NCI-H1048 (cell line): ENCODE data around the gene SLC7A7.
"Not testable (repeated sequence)": the region's sequence is repeated elsewhere in the genome, so short reads cannot be mapped to it uniquely, and the experiment has no call there.

Source experiments
- DNase-seq: peaks from one replicate; lab custom pipeline; 2025; lab: John Stamatoyannopoulos, UW

The SLC7A7 gene

GRCh38 chr14:22748206-22748605, 67.0 kb downstream of the SLC7A7 start:
- no peak for DNase-seq

DNA sequence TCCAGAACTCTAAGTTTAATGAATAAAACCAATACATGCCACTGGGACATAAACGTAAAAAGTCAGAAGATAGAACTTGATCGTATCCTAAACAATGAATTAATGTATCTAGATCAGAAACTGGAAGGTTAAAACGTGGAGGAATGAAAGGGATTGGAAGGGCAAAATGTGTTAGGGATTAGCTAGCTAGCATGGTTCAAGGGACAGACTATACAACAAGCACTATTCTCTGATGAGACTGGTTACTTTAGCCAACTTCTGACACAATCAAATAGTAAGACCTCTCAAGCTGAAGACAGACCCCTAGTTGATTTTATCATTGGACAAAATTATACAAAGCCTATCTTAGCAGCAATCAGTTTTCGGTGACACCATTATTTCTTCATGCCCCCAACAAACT, 67.5 kb downstream of the SLC7A7 start:
- no peak for DNase-seq

- DNase-seq, result no peak
These were observed 75.2 kb downstream of the SLC7A7 start for GRCh38 chr14:22740020-22740419.

GRCh38 chr14:22739423-22739822, 75.8 kb downstream of the SLC7A7 start:
- DNase-seq, result no peak

DNA sequence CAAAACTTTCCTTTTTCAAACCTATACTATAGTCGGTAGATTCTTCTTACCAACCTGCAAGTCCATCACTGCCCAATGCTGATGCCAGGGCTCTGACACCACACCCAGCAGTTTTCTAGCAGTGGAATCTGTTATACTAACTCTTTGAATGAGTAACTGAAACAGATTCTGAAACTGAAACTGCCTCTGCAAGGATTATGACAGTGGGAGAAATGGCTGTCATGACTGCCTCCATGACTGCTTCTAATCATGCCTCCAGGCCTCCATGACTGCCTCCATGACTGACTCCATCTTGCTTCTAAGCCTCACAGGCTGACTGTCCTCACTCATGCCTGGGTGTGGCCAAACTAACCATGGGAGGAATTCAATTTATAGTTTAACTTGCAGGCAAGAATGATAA, 78.2 kb downstream of the SLC7A7 start:
- DNase-seq, result no peak

- not testable (repeated sequence) for DNase-seq
These were observed 78.9 kb downstream of the SLC7A7 start for GRCh38 chr14:22736384-22736783.

- DNase-seq, result no peak
These were observed 80.1 kb downstream of the SLC7A7 start for GRCh38 chr14:22735096-22735495.

DNA sequence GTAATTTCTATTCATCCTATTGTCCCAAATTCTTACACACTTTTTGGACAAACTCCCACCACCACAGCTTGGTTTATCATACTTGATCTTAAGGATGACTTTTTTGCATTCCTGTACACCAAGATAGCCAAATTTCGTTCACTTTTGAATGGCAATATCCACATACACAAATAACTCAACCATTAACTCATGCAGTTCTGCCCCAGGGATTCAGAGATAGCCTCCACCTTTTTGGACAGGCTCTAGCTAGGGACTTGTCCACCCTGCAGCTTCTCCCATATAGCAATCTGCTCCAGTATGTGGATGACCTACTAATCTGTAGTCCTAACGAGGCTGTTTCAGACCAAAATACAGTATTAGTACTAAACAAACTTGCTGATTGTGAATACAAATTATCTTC, 81.4 kb downstream of the SLC7A7 start:
- DNase-seq, result no peak

GRCh38 chr14:22732062-22732461, 83.2 kb downstream of the SLC7A7 start:
- not testable (repeated sequence) for DNase-seq

GRCh38 chr14:22726012-22726411, 89.2 kb downstream of the SLC7A7 start:
- no peak for DNase-seq

GRCh38 chr14:22725374-22725773, 89.9 kb downstream of the SLC7A7 start:
- DNase-seq, result not testable (repeated sequence)

GRCh38 chr14:22724847-22725246, 90.4 kb downstream of the SLC7A7 start:
- not testable (repeated sequence) for DNase-seq

GRCh38 chr14:22723815-22724214, 91.4 kb downstream of the SLC7A7 start:
- DNase-seq, result no peak
